Kidney epithelial cell (primary cell): ENCODE data around the gene MBD3L2B. TPM values are rescaled to one million over a fixed set of nuclear protein-coding genes. Genes with fewer than 3 reads are reported as not detected.

Source experiments
- DNase-seq: peaks from one replicate; pipeline ENCODE4 v3.0.0-alpha.2; 2010; ENCODE audit warnings: low read depth
- H3K27me3 ChIP-seq: 2 replicates; pipeline ENCODE4 v1.6.0; 2011; ENCODE audit warnings: low read length; ENCODE audit not compliant: control insufficient read depth, insufficient read depth
- H3K36me3 ChIP-seq: 2 replicates; pipeline ENCODE4 v1.5.1; 2011; ENCODE audit warnings: low read length; ENCODE audit not compliant: control insufficient read depth, insufficient read depth
- H3K4me3 ChIP-seq: 2 replicates; pipeline ENCODE4 v1.5.1; 2011; ENCODE audit warnings: low read depth, mild to moderate bottlenecking, control low read depth, low read length
- total RNA-seq: library from RNA; depleted of rRNA; stranded (reverse); fragments of >200 nt; gene quantifications from 2 replicates; pipeline ENCODE4 v1.2.3, GENCODE V29; 2015
- TF ChIP-seq, protein P1 (sequence below): IDR thresholded peaks from 2 replicates; pipeline ENCODE4 v1.5.1; 2011; ENCODE audit warnings: mild to moderate bottlenecking, moderate library complexity, low read length, control low read depth, inconsistent platforms; ENCODE audit not compliant: insufficient read depth, poor library complexity, severe bottlenecking

Gene MBD3L2B
- total RNA-seq, 1 donor from 2014 or later: not detected

DNA sequence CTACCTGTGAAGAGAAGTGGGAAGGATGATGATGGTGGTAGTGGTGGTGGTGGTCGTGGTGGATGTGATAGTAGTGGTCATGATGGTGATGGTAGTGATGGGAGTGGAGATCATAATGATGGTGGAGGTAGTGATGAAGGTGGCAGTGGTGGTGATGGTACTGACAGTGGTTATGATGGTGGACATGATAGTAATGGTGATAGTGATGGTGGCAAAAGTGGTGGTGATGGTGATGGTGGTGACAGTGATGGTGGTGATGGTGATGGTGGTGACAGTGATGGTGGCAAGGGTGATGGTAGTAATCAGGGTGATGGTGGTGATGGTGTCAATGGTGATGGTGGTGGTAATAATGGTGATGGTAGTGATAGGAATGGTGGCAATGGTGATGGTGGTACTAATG, 26.2 kb downstream of the MBD3L2B start:
- TF ChIP-seq, protein P1, sequence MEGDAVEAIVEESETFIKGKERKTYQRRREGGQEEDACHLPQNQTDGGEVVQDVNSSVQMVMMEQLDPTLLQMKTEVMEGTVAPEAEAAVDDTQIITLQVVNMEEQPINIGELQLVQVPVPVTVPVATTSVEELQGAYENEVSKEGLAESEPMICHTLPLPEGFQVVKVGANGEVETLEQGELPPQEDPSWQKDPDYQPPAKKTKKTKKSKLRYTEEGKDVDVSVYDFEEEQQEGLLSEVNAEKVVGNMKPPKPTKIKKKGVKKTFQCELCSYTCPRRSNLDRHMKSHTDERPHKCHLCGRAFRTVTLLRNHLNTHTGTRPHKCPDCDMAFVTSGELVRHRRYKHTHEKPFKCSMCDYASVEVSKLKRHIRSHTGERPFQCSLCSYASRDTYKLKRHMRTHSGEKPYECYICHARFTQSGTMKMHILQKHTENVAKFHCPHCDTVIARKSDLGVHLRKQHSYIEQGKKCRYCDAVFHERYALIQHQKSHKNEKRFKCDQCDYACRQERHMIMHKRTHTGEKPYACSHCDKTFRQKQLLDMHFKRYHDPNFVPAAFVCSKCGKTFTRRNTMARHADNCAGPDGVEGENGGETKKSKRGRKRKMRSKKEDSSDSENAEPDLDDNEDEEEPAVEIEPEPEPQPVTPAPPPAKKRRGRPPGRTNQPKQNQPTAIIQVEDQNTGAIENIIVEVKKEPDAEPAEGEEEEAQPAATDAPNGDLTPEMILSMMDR: no peak
- H3K27me3 ChIP-seq: no peaks in the 10 kb centered on the region
- no peak overlapping the region for H3K4me3 ChIP-seq
- DNase-seq: no peak
- no peaks in the 10 kb centered on the region for H3K36me3 ChIP-seq

DNA sequence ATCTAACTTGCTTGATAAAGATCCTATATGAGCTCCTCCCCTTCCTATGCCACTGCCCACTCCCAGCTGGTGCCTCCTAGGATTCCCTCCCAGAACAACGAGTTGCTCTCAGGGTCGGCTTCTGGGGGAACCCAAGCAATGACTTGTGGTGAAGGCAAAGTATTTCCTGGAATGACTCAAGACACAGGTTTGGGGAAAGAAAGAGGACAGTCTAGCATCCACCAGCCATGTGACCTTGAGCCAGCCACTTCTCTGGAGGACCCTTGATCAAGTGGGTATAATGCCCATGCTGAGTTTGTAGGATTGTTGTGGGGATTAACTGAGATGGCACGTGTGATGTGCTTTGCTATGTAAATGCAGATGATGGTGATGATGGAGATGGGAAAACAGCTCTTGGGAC, 33.0 kb downstream of the MBD3L2B start:
- no peaks in the 10 kb centered on the region for H3K36me3 ChIP-seq
- no peaks in the 10 kb centered on the region for H3K27me3 ChIP-seq
- TF ChIP-seq, protein P1: no peak
- DNase-seq: no peak
- H3K4me3 ChIP-seq: no peak overlapping the region

DNA sequence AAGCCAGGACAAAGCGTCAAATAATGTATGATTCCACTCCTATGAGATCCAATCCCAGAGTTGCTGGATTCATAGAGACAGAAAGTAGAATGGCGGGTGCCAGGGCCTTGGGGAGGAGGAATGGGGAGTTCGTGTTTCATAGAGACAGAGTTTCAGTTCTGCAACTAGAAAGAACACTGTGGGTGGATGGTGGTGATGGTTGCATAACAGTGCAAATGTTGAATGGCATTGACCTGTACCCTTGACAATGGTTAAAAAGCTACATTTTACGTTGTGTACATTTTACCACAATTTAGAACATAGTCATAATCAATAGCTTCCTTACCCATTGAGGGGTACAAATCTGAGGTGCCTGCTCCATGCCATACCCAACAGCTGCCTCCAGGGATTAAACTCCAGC, 33.4 kb downstream of the MBD3L2B start:
- no peaks in the 10 kb centered on the region for H3K27me3 ChIP-seq
- H3K36me3 ChIP-seq: no peaks in the 10 kb centered on the region
- no peak for DNase-seq
- no peak overlapping the region for H3K4me3 ChIP-seq
- TF ChIP-seq, protein P1: no peak

DNA sequence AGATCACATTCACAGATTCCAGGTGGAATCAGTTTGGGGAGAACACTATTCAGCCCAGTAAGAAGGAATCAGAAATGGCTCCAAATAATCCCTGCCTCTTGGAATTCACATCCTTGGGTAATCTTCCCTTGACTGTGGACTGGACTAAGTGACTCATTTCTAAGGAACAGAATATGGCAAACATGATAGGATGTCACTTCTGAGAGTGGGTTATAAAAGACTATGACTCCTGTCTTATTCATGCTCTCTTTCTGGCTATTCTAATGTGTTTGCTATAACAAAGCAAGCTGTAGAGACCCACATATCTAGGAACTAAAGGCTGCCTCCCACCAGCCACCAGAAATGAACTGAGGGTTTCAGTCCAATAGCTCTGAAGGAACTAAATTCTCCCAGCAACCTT, 37.8 kb downstream of the MBD3L2B start:
- Histone ChIP-seq H3K4me3 (no peak overlapping the region), H3K36me3 (no peaks in the 10 kb centered on the region), H3K27me3 (no peaks in the 10 kb centered on the region)
- TF ChIP-seq, protein P1: no peak
- no peak for DNase-seq

DNA sequence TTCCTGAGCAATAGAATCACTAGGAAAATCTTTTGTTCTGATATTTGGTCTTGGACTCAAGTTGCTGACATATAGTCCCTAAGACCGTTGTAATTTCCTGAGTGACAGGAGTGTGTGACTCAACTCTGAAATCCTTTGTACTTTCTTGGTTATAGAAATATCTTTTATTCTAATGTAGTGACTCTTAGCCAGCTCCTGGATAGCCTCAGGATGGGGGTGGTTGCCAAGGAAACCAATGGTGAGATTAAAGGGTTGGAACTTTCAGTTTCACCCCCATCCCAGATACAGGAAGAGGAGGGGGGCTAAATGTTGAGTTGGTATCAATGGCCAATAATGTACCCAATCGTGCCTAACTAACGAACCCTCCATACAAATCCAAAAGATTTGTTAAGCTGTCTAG, 41.8 kb downstream of the MBD3L2B start:
- DNase-seq: no peak
- H3K36me3 ChIP-seq: no peaks in the 10 kb centered on the region
- no peaks in the 10 kb centered on the region for H3K27me3 ChIP-seq
- H3K4me3 ChIP-seq: no peak overlapping the region
- TF ChIP-seq, protein P1: no peak

DNA sequence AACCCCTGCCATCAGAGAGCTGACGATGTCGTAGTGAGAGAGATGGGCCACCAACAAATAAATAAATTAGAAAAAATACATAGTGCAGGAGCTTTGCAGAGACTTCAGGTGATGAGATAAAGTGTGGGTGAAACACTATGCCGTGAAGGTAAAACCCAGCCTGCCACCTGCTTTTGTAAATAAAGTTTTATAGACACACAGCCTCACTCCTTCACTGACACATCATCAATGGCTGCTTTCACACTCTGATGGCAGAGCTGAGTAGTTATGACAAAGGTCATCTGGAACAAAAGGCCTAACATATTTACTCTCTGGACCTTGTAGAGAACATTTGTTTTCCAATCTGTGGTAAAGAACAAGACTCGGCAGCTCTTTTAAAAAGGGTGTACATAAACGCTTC, 45.0 kb downstream of the MBD3L2B start:
- Histone ChIP-seq H3K27me3 (no peaks in the 10 kb centered on the region), H3K36me3 (no peaks in the 10 kb centered on the region), H3K4me3 (no peak overlapping the region)
- TF ChIP-seq, protein P1: no peak
- no peak for DNase-seq
